PC-3 (cell line): ENCODE results near the gene ARHGAP25. TPM values are rescaled to one million over a fixed set of nuclear protein-coding genes. Genes with fewer than 3 reads are reported as not detected.

Source experiments
- ATAC-seq: fragments of 200-7000 bp; cut with Tn5 transposase; 2 replicates; pipeline ENCODE4 v1.9.1; 2020; ENCODE audit warnings: mild to moderate bottlenecking, moderate library complexity
- BruUV-seq: library from RNA; stranded (reverse); fragments of 400-500 nt; replicated peaks from 2 replicates; lab custom pipeline; 2021; lab: Mats Ljungman, UMichigan
- CTCF ChIA-PET: fragments of 300-600 bp; sonication (Branson Sonifier 250); formaldehyde crosslinking; loops from one replicate; lab custom pipeline; 2022; ENCODE audit warnings: antibody characterized with exemption; lab: Charles Lee
- POLR2A ChIA-PET: fragments of 300-600 bp; sonication (Branson Sonifier 250); formaldehyde crosslinking; loops from one replicate; lab custom pipeline; 2022; ENCODE audit warnings: antibody characterized with exemption; ENCODE audit not compliant: unreplicated experiment; lab: Charles Lee
- DNase-seq: peaks from one replicate; pipeline ENCODE4 v3.0.0-alpha.2; 2015
- H2AFZ ChIP-seq: fragments of 300-600 bp; sonication (generic); 2 replicates; pipeline ENCODE4 v1.6.0; 2016; ENCODE audit warnings: antibody characterized with exemption, low read length
- H3F3A ChIP-seq: fragments of 300-600 bp; sonication (generic); one replicate; pipeline ENCODE4 v1.6.0; 2017; ENCODE audit warnings: antibody characterized with exemption, low read length, control low read depth, mild to moderate bottlenecking; ENCODE audit not compliant: unreplicated experiment
- H3K27ac ChIP-seq: fragments of 300-600 bp; sonication (generic); 2 replicates; pipeline ENCODE4 v1.5.1; 2016; ENCODE audit warnings: mild to moderate bottlenecking, low read length
- H3K27me3 ChIP-seq: fragments of 300-600 bp; sonication (generic); 2 replicates; pipeline ENCODE4 v1.6.1; 2016; ENCODE audit warnings: low read length, mixed read lengths
- H3K36me3 ChIP-seq: fragments of 300-600 bp; sonication (generic); 2 replicates; pipeline ENCODE4 v1.6.1; 2016; ENCODE audit warnings: low read depth, mixed run types, low read length, mixed read lengths
- H3K4me1 ChIP-seq: fragments of 300-600 bp; sonication (generic); 2 replicates; pipeline ENCODE4 v1.5.1; 2016; ENCODE audit warnings: low read length; ENCODE audit not compliant: insufficient read depth
- H3K4me2 ChIP-seq: fragments of 300-600 bp; sonication (generic); 2 replicates; pipeline ENCODE4 v1.6.0; 2016; ENCODE audit warnings: low read length
- H3K4me3 ChIP-seq: fragments of 300-600 bp; sonication (generic); 2 replicates; pipeline ENCODE4 v1.5.1; 2016; ENCODE audit warnings: mild to moderate bottlenecking, low read length, mixed read lengths
- H3K79me2 ChIP-seq: fragments of 300-600 bp; sonication (generic); 2 replicates; pipeline ENCODE4 v1.6.1; 2017; ENCODE audit warnings: low read length, mixed read lengths
- H3K9ac ChIP-seq: fragments of 300-600 bp; sonication (generic); 2 replicates; pipeline ENCODE4 v1.6.0; 2016; ENCODE audit warnings: mild to moderate bottlenecking, low read length
- H3K9me2 ChIP-seq: fragments of 300-600 bp; sonication (generic); replicated peaks from 2 replicates; pipeline ENCODE4 v1.6.1; 2016; ENCODE audit warnings: mixed run types, low read length, mixed read lengths
- H3K9me3 ChIP-seq: fragments of 300-600 bp; sonication (generic); 2 replicates; pipeline ENCODE4 v1.6.1; 2016; ENCODE audit warnings: low read length, mixed read lengths
- H4K20me1 ChIP-seq: fragments of 300-600 bp; sonication (generic); 2 replicates; pipeline ENCODE4 v1.6.1; 2016; ENCODE audit warnings: low read length, mixed read lengths
- EZH2 ChIP-seq: fragments of 300-600 bp; sonication (generic); IDR thresholded peaks from one replicate; pipeline ENCODE4 v1.6.1; 2017; ENCODE audit warnings: antibody characterized with exemption, mild to moderate bottlenecking, low read length; ENCODE audit not compliant: unreplicated experiment
- EZH2phosphoT487 ChIP-seq: fragments of 300-600 bp; sonication (generic); IDR thresholded peaks from 2 replicates; pipeline ENCODE4 v1.6.1; 2018; ENCODE audit warnings: mild to moderate bottlenecking, antibody characterized with exemption, low read length, borderline replicate concordance
- intact Hi-C: fragments of 100-400 bp; cut with micrococcal nuclease; formaldehyde crosslinking; loops from 2 replicates; pipeline ENCODE4 v1.9.0; 2023
- total RNA-seq: library from RNA; depleted of rRNA; stranded (reverse); fragments of >200 nt; gene quantifications from 2 replicates; pipeline ENCODE4 v1.2.3, GENCODE V29; 2014
- TF ChIP-seq, protein P1 (sequence below): fragments of 300-600 bp; sonication (generic); conservative IDR thresholded peaks from 2 replicates; pipeline ENCODE4 v1.5.1; 2017; ENCODE audit warnings: antibody characterized with exemption, low read depth, mild to moderate bottlenecking, low read length

Gene ARHGAP25
- total RNA-seq, 1 experiment from 2014 or later, result not detected

DNA sequence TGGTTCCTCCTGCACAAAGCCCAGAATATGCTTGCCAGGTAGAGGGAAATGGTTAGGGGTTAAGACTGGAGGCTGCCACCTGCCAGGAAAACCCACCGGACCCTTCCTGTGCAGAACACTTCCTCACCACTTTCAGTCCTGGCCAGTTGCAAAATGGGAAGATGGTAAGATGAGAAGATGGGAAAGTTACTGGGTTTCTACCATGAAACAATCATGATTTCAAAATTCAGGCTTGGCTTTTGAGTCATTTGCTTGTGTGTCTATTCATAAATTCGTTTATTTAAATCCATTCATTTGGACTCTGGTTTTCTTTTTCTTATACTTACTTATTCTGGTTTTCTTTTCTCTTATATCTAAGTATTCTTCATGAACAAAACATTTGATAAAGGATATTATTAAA, 129.4 kb downstream of the ARHGAP25 start:
- POLR2A ChIA-PET, result no interaction called here
- Histone ChIP-seq H3K4me2 (no peak overlapping the region), H3K27me3 (peaks cover 59% of the 10 kb centered on the region), H3K9me2 (no peaks in the 10 kb centered on the region), H3F3A (no peaks in the 10 kb centered on the region), H4K20me1 (no peaks in the 10 kb centered on the region), H3K4me3 (no peak overlapping the region), H3K79me2 (no peaks in the 10 kb centered on the region), H3K9me3 (no peaks in the 10 kb centered on the region), H3K9ac (no peak overlapping the region), H3K27ac (no peak overlapping the region), H3K4me1 (no peaks in the 10 kb centered on the region), H2AFZ (no peak overlapping the region), H3K36me3 (no peaks in the 10 kb centered on the region)
- CTCF ChIA-PET, result no interaction called here
- intact Hi-C loops, result no loop called here
- no peak for ATAC-seq
- no TSS peak for BruUV-seq
- no peak for DNase-seq
- TF ChIP-seq EZH2phosphoT487 (no peak), EZH2 (no peak)
- TF ChIP-seq, protein P1, sequence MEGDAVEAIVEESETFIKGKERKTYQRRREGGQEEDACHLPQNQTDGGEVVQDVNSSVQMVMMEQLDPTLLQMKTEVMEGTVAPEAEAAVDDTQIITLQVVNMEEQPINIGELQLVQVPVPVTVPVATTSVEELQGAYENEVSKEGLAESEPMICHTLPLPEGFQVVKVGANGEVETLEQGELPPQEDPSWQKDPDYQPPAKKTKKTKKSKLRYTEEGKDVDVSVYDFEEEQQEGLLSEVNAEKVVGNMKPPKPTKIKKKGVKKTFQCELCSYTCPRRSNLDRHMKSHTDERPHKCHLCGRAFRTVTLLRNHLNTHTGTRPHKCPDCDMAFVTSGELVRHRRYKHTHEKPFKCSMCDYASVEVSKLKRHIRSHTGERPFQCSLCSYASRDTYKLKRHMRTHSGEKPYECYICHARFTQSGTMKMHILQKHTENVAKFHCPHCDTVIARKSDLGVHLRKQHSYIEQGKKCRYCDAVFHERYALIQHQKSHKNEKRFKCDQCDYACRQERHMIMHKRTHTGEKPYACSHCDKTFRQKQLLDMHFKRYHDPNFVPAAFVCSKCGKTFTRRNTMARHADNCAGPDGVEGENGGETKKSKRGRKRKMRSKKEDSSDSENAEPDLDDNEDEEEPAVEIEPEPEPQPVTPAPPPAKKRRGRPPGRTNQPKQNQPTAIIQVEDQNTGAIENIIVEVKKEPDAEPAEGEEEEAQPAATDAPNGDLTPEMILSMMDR, result no peak

DNA sequence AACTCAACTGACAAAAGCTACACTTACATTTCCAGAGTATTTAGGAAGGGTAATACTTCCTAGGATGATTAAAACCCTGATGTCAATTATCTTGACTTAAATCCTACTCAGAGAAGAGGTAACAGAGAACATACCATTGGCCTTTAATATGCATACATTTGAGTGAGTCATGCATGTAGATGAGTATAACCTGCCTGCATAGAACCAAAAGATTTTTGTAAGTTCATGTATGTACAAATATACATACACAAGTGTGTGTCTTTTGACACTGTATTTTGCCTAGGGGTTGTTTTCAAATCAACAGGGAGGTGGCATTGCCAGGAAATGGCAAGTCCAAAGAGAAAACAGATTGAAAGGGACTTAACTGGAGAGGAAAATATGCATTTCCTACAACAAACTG, 130.5 kb downstream of the ARHGAP25 start:
- Histone ChIP-seq H3K27me3 (peaks cover 48% of the 10 kb centered on the region), H2AFZ (no peak overlapping the region), H3K27ac (no peak overlapping the region), H3K36me3 (no peaks in the 10 kb centered on the region), H3K79me2 (no peaks in the 10 kb centered on the region), H3K9me3 (no peaks in the 10 kb centered on the region), H3K4me1 (no peaks in the 10 kb centered on the region; the same call in 1 of the 2 replicates), H3K4me3 (no peak overlapping the region), H4K20me1 (no peaks in the 10 kb centered on the region), H3K9ac (no peak overlapping the region), H3F3A (no peaks in the 10 kb centered on the region), H3K9me2 (no peaks in the 10 kb centered on the region), H3K4me2 (no peak overlapping the region)
- ATAC-seq (no peak), DNase-seq (no peak)
- TF ChIP-seq EZH2 (no peak), EZH2phosphoT487 (no peak)
- TF ChIP-seq, protein P1, result no peak
- ChIA-PET POLR2A (no interaction called here), CTCF (no interaction called here)
- intact Hi-C loops, result no loop called here
- no TSS peak for BruUV-seq

DNA sequence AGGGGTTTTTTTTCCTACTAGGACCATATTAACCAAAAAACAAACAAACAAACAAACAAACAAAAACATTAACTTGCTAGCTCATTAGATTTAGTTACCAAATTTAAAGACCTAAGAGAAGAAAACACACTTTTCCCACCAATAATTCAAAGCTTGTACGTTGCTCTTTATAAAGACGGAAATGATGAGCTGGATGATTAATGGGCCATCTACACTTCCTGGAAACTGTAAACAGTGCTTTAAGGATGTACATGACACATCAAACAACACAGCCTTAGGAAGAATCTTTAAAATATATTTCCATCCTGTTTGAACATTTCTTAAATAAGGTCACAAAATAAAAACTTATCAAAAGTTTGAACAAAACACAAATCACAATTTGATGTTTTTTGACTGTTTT, 135.6 kb downstream of the ARHGAP25 start:
- Histone ChIP-seq H3K27ac (peak overlapping the region; percentile 19; the same call in 1 of the 2 replicates), H3K9me3 (no peaks in the 10 kb centered on the region), H3K79me2 (no peaks in the 10 kb centered on the region), H3K9me2 (no peaks in the 10 kb centered on the region), H3K27me3 (peaks cover under 1% of the 10 kb centered on the region), H4K20me1 (no peaks in the 10 kb centered on the region), H3K4me1 (no peaks in the 10 kb centered on the region; the same call in 1 of the 2 replicates), H3K36me3 (no peaks in the 10 kb centered on the region), H3K9ac (no peak overlapping the region), H3K4me3 (no peak overlapping the region), H3F3A (no peaks in the 10 kb centered on the region), H3K4me2 (no peak overlapping the region), H2AFZ (no peak overlapping the region; the same call in 1 of the 2 replicates)
- BruUV-seq, result no TSS peak
- ChIA-PET POLR2A (no interaction called here), CTCF (interaction anchor here (0.7 kb wide), 1 partner anchor 41 kb away, joined by 4 read pairs; no protein-coding TSS in a partner anchor)
- intact Hi-C loops, result no loop called here
- DNase-seq (peak; percentile 61), ATAC-seq (peak; percentile 64)
- TF ChIP-seq EZH2phosphoT487 (no peak), EZH2 (no peak)
- TF ChIP-seq, protein P1, result no peak
